Stimulated activated naive CD4-positive, alpha-beta T cell (primary cell): ENCODE data around the gene PCYT2.

Experiments
- DNase-seq, 6 experiments: peaks; one replicate each; lab custom pipeline; 2025; lab: John Stamatoyannopoulos, UW

Gene PCYT2

DNA sequence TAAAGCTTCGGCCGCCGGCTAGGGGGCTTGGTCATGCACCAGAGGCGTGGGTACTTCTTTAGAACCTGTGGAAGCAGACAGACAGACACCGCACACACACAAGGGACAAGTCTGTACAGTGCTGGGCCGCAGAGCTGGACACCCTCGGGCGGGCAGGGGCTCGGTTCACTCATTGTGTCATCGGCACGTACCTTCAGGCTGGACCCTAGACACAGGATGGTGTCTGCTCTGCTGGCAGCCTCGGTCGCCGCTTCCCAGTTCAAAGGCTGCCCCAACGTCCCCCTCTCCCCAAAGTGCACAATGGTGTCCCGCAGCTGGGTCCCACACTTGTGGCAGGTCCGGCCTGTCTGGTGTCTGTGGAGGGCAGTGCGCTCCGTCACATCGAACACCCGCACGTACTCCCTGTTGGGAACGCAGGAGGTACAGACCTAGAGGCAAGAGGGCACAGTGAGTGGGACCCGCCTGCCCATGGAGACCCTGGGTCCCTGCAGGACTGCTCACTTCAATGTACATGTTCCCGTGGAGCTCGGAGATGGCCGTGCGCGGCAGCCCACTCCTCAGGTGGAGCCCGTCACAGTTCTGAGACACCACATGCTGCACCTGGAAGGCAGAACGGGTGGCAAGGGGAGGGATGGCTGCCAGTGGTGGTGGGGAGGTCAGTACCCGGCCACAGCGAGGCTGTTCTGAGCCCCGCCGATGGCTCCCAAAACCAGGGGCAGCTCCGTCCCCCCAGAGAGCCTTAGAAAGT, 3.1 kb upstream of the PCYT2 start:
- DNase-seq: no peak

DNA sequence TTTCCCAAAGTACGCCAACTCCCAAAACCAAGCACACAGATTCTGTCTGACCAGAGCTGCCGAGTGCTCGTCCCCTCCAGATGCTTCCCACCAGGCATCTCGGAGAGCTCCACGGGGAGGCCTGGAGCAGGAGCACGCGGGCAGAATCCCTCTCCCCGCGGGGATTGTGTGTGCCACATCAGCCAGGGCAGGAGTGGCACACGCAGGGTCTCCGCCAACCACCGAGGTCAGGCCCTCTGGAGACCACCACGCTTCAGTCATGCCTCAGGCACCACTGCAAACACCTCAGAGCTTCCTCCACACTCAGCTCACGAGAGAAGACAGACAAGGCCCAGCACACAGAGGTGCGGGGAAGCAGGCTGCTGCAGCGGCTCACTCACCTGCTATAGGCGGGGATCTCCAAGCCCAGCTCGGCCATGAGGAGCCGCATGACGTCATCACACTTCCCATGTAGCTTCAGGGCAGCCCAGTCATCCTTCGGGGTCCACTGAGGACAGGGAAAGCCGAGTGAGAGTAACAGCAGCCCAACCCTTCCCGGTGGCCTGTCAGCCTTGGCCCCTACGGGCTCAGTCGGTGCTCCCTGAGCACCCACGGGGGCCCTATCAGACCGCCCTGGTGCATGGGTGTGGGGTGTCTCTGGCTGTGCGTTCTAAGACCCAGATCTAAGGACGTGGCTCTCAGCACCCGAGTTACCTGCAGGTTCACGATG, 2.3 kb upstream of the PCYT2 start:
- no peak for DNase-seq

GRCh38 chr17:81912441-81913309, 1.5 kb upstream of the PCYT2 start:
- no peak for DNase-seq

- no peak for DNase-seq
Observed at GRCh38 chr17:81911969-81912368, 770 bp upstream of the PCYT2 start.

- DNase-seq: no peak
Observed at GRCh38 chr17:81910840-81911276, 341 bp downstream of the PCYT2 start.

- no peak for DNase-seq
Observed at GRCh38 chr17:81909966-81910839, 996 bp downstream of the PCYT2 start.

- DNase-seq: no peak
Observed at GRCh38 chr17:81909231-81909630, 2.0 kb downstream of the PCYT2 start.

- DNase-seq: no peak
Observed at GRCh38 chr17:81908793-81909192, 2.4 kb downstream of the PCYT2 start.

- no peak for DNase-seq
Observed at GRCh38 chr17:81907219-81908145, 3.7 kb downstream of the PCYT2 start.

- no peak for DNase-seq
Observed at GRCh38 chr17:81906476-81907218, 4.6 kb downstream of the PCYT2 start.

- DNase-seq: no peak
Observed at GRCh38 chr17:81905993-81906392, 5.2 kb downstream of the PCYT2 start.

DNA sequence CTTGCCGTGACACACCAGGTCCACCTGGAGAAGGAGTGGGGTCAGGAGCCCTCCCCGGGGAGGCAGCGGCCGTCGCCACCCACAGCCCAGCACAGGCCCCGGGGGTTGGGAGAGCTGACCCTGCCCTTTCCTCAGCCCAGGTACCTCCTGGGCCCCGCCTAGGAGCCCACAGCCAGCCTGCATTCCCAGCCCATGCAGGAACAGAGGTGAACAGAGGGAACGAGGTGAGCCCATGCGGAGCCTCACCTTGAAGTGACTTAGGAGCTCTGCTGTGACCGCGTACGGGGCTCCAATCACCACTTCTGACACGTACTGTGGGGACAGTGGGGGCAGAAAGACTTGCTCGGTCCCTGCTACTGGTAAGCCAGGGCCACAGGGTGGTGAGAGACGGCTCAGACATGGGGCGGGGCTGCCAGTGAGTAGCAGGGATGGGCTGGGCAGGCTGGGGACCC, 5.7 kb downstream of the PCYT2 start:
- no peak for DNase-seq

DNA sequence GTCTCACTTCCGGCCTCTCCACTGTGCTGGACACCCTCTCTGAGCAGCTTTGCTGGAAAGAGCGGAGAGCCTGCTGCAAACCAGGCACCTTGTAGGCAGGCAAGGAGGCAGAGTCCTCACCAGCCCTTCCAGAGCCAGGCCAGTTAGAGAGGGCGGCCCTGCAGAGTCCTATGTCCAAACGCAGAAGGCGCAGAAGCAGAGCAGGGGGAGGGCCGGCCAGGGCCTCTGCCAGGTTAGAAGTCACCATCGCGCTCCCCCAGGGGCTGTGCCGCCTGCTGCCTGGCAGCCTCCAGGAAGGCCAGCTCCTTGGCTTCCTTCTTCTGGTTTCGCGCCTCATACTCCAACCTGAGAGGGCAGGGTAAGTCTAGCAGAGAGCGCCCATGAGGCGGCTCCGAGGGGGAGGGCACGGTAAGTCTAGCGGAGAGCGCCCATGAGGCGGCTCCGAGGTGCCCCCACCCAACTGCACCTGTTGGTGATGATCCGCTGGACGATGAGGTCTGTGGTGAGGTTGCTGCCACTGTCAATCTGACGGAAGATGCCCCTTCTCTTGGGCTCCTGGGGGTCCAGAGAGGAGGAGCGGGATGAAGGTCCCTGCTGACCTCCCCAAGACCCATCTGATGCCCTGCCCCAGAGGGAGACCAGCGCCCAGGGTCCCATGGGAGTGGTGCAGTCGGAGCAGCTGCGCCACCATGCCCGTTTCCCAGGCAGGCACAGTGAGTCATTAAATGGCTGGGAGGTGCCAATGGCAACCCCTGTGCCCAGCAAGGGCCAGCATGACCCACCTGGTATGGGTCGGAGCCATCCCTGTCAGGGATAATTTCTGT, 6.4 kb downstream of the PCYT2 start:
- DNase-seq: no peak

DNA sequence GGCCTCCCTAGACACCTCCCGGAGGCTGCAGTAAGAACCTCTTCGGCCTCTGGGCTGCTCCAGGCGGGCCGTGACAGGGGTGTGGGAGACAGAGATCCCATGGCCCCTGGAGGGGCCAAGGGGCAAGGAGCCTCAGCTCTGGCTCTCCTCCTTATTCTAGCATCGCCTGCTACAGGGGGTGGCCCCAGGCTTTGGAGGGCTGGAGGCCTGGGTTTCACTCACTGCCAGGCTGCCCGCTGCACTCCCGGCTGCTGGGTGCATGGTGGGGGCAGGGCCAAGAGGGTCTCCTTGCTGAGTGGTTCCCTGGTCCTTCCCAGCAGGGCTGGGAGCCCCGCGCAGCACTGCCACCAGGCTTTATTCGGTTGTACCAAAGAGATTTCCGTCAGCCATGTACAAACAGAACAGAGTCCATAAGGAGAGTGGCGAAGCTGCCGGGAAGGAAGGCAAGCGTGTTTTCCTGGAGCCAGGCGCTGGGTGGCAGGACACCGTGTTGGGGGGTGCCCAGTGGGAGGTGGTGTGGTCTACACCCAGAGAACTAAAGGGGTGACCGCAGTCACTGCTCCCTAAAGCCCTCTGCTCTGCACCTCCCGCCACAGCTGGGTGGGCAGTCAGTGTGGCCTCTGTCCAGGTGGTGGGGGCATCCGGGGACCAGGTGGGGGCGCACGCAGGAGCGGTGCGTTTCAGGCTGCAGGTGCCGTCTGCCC, 7.2 kb downstream of the PCYT2 start:
- DNase-seq: no peak

DNA sequence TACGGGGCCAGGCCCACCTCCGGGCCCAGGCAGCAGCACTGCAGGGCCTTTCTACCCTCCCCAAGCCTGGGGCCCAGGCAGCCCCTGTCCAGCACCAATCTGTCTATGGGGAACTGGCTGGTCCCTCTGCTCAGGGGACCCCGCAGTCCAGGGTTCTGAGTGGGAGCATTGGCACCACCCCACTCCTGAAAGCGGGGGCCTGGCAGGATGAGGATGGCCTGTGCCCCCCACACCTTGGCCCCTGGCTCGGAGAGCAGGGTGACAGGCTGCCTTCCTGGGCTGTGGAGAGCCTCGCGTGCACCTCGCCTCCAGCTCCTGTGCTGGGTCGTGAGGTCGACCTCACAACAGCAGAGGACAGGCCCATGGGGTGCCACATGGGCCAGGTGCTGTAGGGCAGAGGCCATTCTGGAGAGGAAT, 7.8 kb downstream of the PCYT2 start:
- no peak for DNase-seq

DNA sequence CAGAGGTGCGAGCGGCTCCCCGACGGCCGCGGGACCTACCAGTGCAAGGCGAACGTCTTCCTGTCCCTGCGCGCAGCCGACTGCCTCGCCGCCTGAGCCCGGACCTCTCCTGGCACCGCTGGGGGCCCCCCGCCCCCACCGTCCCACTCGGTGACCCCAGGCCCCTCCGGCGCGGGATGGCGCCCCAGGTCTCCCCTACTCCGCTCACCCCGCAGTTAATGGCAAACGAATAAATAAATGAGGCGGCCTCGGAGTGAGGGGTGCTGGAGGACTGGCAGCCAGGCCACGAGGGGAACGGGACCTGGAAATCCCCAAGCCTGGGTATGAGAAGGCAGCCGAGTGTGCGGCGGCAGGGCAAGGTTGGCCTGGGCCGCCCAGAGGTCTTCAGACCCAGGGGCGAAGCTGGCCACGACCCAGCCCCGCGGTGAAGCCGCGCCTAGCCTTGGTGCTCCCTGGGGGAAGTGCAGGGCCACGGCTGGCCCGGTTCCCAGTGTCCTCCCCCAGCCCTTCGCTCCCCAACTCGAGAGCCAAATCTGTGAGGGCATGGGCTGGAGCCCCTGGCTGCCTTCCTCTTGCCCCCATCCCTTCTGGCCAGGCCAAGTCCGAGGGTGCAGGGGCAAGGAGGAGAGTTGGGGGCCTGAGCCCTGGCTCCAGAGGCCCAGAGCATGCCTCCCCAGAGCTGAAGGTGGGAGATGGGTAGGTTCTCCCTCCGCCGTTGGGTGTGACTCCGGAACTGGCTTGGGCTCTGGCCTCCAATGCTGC, 8.4 kb downstream of the PCYT2 start:
- DNase-seq: no peak

DNA sequence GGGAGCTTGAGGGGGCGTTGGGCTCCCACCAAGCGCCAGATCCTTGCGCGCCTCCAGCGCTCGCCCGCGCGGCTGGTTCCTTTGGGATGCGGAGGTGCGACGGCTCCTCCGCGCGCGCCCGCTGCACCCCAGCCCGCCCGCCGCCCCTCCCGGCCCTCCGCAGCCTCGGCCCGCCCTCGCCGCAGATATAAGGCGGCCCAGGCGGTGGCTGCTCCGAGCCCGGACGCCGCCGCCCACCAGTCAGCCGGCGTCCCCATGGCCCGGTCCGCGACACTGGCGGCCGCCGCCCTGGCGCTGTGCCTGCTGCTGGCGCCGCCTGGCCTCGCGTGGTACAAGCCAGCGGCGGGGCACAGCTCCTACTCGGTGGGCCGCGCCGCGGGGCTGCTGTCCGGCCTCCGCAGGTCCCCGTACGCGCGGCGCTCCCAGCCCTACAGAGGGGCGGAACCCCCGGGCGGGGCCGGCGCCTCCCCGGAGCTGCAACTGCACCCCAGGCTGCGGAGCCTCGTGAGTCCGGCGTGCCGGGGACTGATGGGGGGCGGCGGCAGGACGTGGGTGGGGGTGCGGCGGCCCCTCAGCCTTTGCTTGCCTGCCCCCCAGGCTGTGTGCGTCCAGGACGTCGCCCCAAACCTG, 9.1 kb downstream of the PCYT2 start, which contains the start of gene NPB:
TSS of gene NPB (plus strand) at position 216 of the 630 bp plus-strand sequence. CDS start at position 256, 40 bp downstream.
- DNase-seq: peak in 1 of 6 experiments; percentile 17
